ENCODE data around the gene TBX21. TPM values are rescaled to one million over a fixed set of nuclear protein-coding genes. Genes with fewer than 3 reads are reported as not detected.

The TBX21 gene
- polyA plus RNA-seq, 3 donors: 0.05 to 0.16 (median 0.13) TPM

- Histone ChIP-seq H3K4me3 (replicated peaks in 1 of 3; ENCODE audit: low read depth in 2 of 3, low read length in 3 of 3) (no peak overlapping the region), H3K9me3 (replicated peaks in 1 of 2; ENCODE audit: control insufficient read depth in 1 of 2, insufficient read depth in 1 of 2, low read length in 2 of 2) (no peaks in the 10 kb centered on the region), H2AFZ (ENCODE audit: insufficient read depth, low read depth, low read length, poor library complexity, severe bottlenecking) (no peak overlapping the region), H3K27me3 (ENCODE audit: control insufficient read depth in 2 of 2, insufficient read depth in 2 of 2, low read length in 2 of 2) (peaks cover 19 to 41% of the 10 kb centered on the region in 2 donors), H4K20me1 (ENCODE audit: insufficient read depth, low read length) (no peaks in the 10 kb centered on the region), H3K4me2 (replicated peaks; ENCODE audit: extremely low read depth, low read length, poor library complexity, severe bottlenecking) (no peak overlapping the region), H3K9ac (ENCODE audit: insufficient read depth, low read length, poor library complexity, severe bottlenecking) (no peak overlapping the region), H3K27ac (ENCODE audit: low read depth in 1 of 2, low read length in 2 of 2) (no peak overlapping the region), H3K4me1 (ENCODE audit: control insufficient read depth in 1 of 2, insufficient read depth in 2 of 2, low read length in 2 of 2) (peaks cover 5 to 20% of the 10 kb centered on the region in 2 donors), H3K36me3 (replicated peaks in 1 of 2; ENCODE audit: control insufficient read depth in 1 of 2, insufficient read depth in 2 of 2, low read length in 2 of 2) (no peaks in the 10 kb centered on the region), H3K79me2 (ENCODE audit: insufficient read depth, low read length) (no peaks in the 10 kb centered on the region)
- TF ChIP-seq, protein P1, sequence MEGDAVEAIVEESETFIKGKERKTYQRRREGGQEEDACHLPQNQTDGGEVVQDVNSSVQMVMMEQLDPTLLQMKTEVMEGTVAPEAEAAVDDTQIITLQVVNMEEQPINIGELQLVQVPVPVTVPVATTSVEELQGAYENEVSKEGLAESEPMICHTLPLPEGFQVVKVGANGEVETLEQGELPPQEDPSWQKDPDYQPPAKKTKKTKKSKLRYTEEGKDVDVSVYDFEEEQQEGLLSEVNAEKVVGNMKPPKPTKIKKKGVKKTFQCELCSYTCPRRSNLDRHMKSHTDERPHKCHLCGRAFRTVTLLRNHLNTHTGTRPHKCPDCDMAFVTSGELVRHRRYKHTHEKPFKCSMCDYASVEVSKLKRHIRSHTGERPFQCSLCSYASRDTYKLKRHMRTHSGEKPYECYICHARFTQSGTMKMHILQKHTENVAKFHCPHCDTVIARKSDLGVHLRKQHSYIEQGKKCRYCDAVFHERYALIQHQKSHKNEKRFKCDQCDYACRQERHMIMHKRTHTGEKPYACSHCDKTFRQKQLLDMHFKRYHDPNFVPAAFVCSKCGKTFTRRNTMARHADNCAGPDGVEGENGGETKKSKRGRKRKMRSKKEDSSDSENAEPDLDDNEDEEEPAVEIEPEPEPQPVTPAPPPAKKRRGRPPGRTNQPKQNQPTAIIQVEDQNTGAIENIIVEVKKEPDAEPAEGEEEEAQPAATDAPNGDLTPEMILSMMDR (IDR thresholded peaks at IDR 0.05): no peak
- WGBS (ENCODE audit: insufficient coverage): 100% methylated on average over 2 of the region's 3 CpGs
- H3K4me3 Mint-ChIP-seq: no peak overlapping the region
- no peak for DNase-seq
- H3K27me3 Mint-ChIP-seq (ENCODE audit: low read depth in 3 of 3): peaks cover 46 to 56% (median 48%) of the 10 kb centered on the region in 3 donors
- H3K36me3 Mint-ChIP-seq: no peaks in the 10 kb centered on the region
- H3K4me1 Mint-ChIP-seq: peaks cover 28% of the 10 kb centered on the region
- intact Hi-C loops (cut with micrococcal nuclease): no loop called here
- H3K9me3 Mint-ChIP-seq: peaks cover 0 to 3% (median 0%) of the 10 kb centered on the region in 7 donors
- H3K27ac Mint-ChIP-seq: no peak overlapping the region
Observed at GRCh38 chr17:47716375-47716774, 16.7 kb upstream of the TBX21 start.

DNA sequence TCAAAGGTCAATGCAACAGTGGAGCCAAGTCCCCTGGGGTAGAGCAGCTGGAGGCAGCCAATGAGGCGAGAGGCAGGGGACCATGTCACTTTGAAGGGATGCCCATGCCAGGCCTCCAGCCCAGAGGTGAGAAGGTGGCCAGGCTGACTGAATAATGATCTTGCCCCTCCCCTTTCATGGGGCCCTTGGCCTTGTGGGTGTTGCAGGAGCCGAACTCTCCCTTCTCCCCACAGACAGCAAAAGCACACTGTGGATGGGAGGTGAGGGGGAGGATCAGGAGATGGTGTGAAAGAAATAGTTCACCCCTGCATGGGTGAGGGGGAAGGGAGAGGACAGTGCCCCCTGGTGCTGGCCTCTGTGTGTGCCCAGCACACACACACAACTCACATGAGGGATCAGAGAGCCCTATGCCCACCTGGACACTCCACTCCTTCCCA is 15.8 kb upstream of the TBX21 start:
- H3K36me3 ChIP-seq (replicated peaks in 1 of 2; ENCODE audit: control insufficient read depth in 1 of 2, insufficient read depth in 2 of 2, low read length in 2 of 2): no peaks in the 10 kb centered on the region
- H3K9ac ChIP-seq (ENCODE audit: insufficient read depth, low read length, poor library complexity, severe bottlenecking): no peak overlapping the region
- no peak overlapping the region for H3K27ac ChIP-seq (ENCODE audit: low read depth in 1 of 2, low read length in 2 of 2)
- H3K4me2 ChIP-seq (replicated peaks; ENCODE audit: extremely low read depth, low read length, poor library complexity, severe bottlenecking): no peak overlapping the region
- no peak overlapping the region for H3K27ac Mint-ChIP-seq
- no peak overlapping the region for H3K4me3 ChIP-seq (replicated peaks in 1 of 3; ENCODE audit: low read depth in 2 of 3, low read length in 3 of 3)
- H2AFZ ChIP-seq (ENCODE audit: insufficient read depth, low read depth, low read length, poor library complexity, severe bottlenecking): no peak overlapping the region
- intact Hi-C loops (cut with micrococcal nuclease): no loop called here
- no peak for DNase-seq
- H3K4me1 ChIP-seq (ENCODE audit: control insufficient read depth in 1 of 2, insufficient read depth in 2 of 2, low read length in 2 of 2): peaks cover 5 to 14% of the 10 kb centered on the region in 2 donors
- H3K79me2 ChIP-seq (ENCODE audit: insufficient read depth, low read length): no peaks in the 10 kb centered on the region
- no peaks in the 10 kb centered on the region for H3K36me3 Mint-ChIP-seq
- H3K9me3 ChIP-seq (replicated peaks in 1 of 2; ENCODE audit: control insufficient read depth in 1 of 2, insufficient read depth in 1 of 2, low read length in 2 of 2): no peaks in the 10 kb centered on the region
- H3K9me3 Mint-ChIP-seq: peaks cover 0 to 3% (median 0%) of the 10 kb centered on the region in 7 donors
- no peaks in the 10 kb centered on the region for H4K20me1 ChIP-seq (ENCODE audit: insufficient read depth, low read length)
- no CpG with 5 or more reads among the region's 2 CpGs for WGBS (ENCODE audit: insufficient coverage)
- peaks cover 21 to 50% of the 10 kb centered on the region in 2 donors for H3K27me3 ChIP-seq (ENCODE audit: control insufficient read depth in 2 of 2, insufficient read depth in 2 of 2, low read length in 2 of 2)
- H3K27me3 Mint-ChIP-seq (ENCODE audit: low read depth in 3 of 3): peaks cover 54 to 65% (median 57%) of the 10 kb centered on the region in 3 donors
- no peak overlapping the region for H3K4me3 Mint-ChIP-seq
- peaks cover 24% of the 10 kb centered on the region for H3K4me1 Mint-ChIP-seq
- TF ChIP-seq, protein P1 (IDR thresholded peaks at IDR 0.05): peak; percentile 46

Data from CD14-positive monocyte (primary cell).